CD4-positive, alpha-beta T cell treated with Interferon gamma for 1 hour (primary cell): ENCODE measurements around the gene SLC38A10.

Experiments used
- DNase-seq: peaks from one replicate; pipeline ENCODE4 v3.0.0-alpha.2; 2020

Gene SLC38A10

GRCh38 chr17:81273698-81274470 lies 21.2 kb downstream of the SLC38A10 start:
- no peak for DNase-seq

- DNase-seq, result no peak
These were observed 22.5 kb downstream of the SLC38A10 start for GRCh38 chr17:81272616-81273015.

DNA sequence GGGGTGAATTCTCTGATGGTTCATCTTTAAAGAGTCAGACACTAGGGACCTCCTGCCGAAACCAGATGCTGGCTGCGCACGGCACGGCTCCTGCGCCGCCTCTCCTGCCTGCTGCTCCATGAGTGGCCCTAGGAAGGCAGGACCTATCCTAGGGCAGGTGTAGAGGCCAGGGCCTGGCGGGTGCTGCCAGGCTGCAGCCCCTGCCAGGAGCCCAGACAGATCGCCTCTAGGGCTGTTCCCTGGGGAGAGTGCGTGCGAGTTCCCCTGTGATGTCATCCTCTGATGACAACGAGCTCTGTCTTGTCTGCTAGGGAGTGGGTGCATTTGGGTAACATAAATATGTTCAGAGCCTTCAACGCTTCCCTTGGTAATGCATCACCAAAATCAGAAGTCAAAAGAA lies 23.9 kb downstream of the SLC38A10 start:
- DNase-seq, result no peak

DNA sequence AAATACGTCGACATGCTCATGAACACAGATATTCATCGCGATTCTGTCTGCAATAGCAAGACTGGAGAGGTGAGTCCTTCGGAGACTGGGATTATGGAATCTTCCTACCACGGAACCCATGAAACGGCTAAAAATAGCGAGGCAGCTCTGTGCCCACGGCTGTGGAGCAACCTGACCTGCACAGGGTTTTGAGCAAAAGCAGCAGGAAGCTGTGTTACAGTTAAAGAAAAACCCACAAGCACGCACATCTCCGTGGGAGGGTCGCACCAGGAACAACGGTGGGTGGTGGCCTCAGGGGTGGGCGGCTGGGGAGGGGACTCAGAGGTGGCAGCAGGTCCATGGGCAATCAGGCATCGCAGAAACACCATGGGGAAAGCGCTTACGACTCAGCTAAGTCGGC lies 24.8 kb downstream of the SLC38A10 start:
- DNase-seq, result no peak

- no peak for DNase-seq
These were observed 27.6 kb downstream of the SLC38A10 start for GRCh38 chr17:81267390-81268067.

- no peak for DNase-seq
These were observed 29.5 kb downstream of the SLC38A10 start for GRCh38 chr17:81265576-81265975.

- DNase-seq, result no peak
These were observed 30.5 kb downstream of the SLC38A10 start for GRCh38 chr17:81264640-81265039.

GRCh38 chr17:81263371-81264181 lies 31.5 kb downstream of the SLC38A10 start:
- DNase-seq, result no peak

DNA sequence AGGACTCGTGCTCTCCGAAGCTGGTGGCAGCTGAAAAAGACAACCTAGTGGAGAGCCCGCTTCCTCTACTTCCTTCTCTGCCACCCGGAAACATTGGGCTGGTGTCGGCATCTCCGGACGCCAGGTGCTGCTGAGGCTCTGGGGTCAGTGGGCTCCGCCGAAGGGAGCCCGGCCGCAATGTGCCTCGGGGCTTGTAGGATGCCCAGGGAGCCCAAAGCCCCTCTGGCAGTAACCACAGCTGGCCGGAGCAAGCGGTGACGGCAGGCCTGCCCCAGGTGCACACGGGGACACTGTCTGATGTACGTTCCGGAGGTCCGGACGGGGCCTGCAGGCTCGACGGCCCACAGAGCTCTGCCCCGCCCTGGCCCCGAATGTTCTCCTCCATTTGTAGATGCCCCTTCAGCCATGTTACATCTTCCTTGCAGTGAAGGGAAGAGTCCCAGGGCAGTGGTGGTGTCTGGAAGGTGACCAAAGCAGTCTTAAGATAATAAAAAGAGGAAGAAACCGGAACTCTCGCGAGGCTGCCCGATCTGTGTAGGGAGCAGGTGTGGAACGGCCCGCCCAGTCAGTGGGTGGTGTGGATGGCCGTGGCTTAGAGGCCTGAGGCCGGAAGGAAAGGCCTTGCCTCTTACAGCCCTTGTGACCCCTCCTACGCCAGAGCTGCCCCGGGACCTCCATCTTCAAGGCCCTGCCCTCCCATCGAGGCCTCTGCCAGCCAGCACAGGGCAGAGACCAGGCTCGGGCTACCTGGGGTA lies 33.3 kb downstream of the SLC38A10 start:
- no peak for DNase-seq

- no peak for DNase-seq
These were observed 34.0 kb downstream of the SLC38A10 start for GRCh38 chr17:81261096-81261495.

DNA sequence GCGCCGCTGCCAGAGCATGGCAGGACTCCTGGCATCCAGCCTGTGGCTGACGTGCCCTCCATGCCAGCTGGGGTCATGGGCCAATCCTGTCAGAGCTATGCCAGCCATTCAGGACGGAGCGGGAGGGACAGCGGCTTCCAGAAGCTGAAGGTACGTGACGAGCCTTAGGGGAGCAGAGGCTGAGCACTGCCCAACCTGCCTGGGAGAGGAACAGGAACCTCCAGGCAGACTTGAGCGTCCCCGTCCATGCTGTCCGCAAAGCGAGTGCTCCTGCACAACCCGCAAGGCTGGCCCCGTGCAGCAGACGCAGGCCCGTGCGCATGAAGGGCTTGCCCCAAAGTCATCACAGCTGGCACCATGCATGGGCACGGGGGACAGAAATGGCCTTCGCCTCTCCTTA lies 34.5 kb downstream of the SLC38A10 start:
- DNase-seq, result no peak

DNA sequence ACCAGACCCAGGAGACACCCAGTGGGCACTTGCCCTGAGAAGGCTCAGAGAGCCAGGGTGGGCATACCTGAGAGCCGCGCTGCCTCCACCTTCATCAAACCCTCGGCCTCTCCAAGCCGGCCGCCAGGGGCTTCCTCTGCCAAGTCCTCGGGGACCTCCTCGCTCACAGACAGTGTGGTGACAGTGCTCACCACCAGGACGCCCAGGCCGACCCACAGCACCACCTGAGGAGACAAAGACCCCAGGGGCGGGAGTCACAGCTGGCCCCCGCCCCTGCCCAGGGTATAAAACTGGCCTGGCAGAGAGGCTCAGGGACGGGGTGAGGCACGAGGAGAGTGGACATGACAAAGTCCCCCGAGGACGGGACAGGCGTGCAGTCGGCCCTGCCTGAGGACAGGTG lies 34.9 kb downstream of the SLC38A10 start:
- no peak for DNase-seq

DNA sequence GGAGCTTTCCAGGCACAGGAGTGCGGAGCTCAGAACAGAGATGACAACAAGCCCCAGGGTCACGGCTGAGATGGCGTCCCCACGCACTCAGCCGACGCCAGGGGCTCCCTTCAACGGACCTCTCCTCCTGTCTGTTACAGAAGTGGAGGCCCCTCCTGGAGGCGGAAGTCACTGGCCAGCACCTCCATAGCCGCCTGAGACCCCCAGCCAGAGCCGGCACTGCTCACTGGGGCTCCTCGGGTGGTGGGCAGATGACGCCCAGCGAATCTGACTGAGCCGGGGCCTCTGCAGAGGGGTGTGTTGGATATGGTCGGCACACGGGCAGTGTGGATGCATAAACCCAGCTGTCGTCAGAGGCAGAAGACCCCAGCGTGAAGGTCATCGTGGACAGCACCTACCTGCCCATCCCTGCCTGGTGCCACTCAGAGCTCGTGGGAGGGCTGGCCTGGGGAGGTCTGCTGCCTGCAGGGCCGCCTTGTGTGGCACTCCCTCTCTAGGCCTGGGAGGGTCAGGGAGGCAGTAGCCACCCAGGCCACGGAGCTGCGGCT lies 36.0 kb downstream of the SLC38A10 start:
- no peak for DNase-seq

- DNase-seq, result no peak
These were observed 36.8 kb downstream of the SLC38A10 start for GRCh38 chr17:81258292-81258691.

DNA sequence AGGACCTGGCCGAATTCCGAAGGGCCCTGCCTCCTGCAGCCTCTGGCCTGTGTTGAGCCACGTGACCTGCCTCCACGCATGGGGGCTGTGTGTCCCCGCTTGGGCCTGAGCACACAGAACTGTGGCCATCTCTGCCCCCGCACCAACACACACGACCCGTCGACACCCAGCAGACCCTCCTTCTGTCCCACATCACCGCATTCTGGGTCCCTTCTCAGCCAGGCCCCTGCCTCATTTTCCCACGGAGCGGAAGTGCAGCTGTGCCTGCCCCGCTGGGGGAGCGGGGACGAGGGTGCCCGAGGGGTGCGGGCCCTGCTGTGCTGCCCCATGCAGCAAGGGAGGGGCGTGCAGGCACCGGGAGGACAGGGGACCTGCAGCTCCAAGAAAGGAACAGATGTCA lies 37.6 kb downstream of the SLC38A10 start:
- DNase-seq, result no peak

- DNase-seq, result no peak
These were observed 38.5 kb downstream of the SLC38A10 start for GRCh38 chr17:81256616-81257015.

- DNase-seq, result peak; percentile 34
These were observed 40.0 kb downstream of the SLC38A10 start for GRCh38 chr17:81254955-81255717.

GRCh38 chr17:81253358-81254131 lies 41.6 kb downstream of the SLC38A10 start:
- peak; percentile 61 for DNase-seq

GRCh38 chr17:81252987-81253329 lies 42.1 kb downstream of the SLC38A10 start:
- no peak for DNase-seq

GRCh38 chr17:81252326-81252986 lies 42.7 kb downstream of the SLC38A10 start:
- no peak for DNase-seq
